A673 (cell line): ENCODE data around the gene PRKG1. TPM values are rescaled to one million over a fixed set of nuclear protein-coding genes. Genes with fewer than 3 reads are reported as not detected.

Experiments used
- BruUV-seq: library from RNA; stranded (reverse); fragments of 400-500 nt; replicated peaks from 2 replicates; lab custom pipeline; 2021; lab: Mats Ljungman, UMichigan
- CTCF ChIA-PET: fragments of 300-600 bp; sonication (Branson Sonifier 250); formaldehyde crosslinking; loops from one replicate; lab custom pipeline; 2022; ENCODE audit warnings: antibody characterized with exemption; lab: Charles Lee
- POLR2A ChIA-PET: fragments of 300-600 bp; sonication (Branson Sonifier 250); formaldehyde crosslinking; loops from one replicate; lab custom pipeline; 2022; ENCODE audit warnings: antibody characterized with exemption; ENCODE audit not compliant: low non-redundant PET; lab: Charles Lee
- DNase-seq: peaks from one replicate; pipeline ENCODE4 v3.0.0-alpha.2; 2015; ENCODE audit warnings: low spot score
- H3K27ac ChIP-seq: fragments of 200-600 bp; sonication (generic); 2 replicates; pipeline ENCODE4 v1.5.1; 2016; ENCODE audit warnings: mixed run types, low read depth, mild to moderate bottlenecking, mixed read lengths, antibody characterized with exemption, low read length; ENCODE audit not compliant: poor library complexity, severe bottlenecking
- H3K27me3 ChIP-seq: fragments of 200-600 bp; sonication (generic); replicated peaks from 2 replicates; pipeline ENCODE4 v1.6.1; 2017; ENCODE audit warnings: mixed run types, low read depth, mild to moderate bottlenecking, mixed read lengths, antibody characterized with exemption, low read length; ENCODE audit not compliant: insufficient read depth, poor library complexity
- H3K36me3 ChIP-seq: fragments of 200-600 bp; sonication (generic); 2 replicates; pipeline ENCODE4 v1.6.1; 2016; ENCODE audit warnings: mixed run types, mild to moderate bottlenecking, mixed read lengths, antibody characterized with exemption, low read length; ENCODE audit not compliant: insufficient read depth, poor library complexity, severe bottlenecking
- H3K4me1 ChIP-seq: fragments of 200-600 bp; sonication (generic); 2 replicates; pipeline ENCODE4 v1.6.1; 2017; ENCODE audit warnings: mixed run types, mild to moderate bottlenecking, mixed read lengths, antibody characterized with exemption, low read length; ENCODE audit not compliant: insufficient read depth, poor library complexity, severe bottlenecking
- H3K4me3 ChIP-seq: fragments of 200-600 bp; sonication (generic); 2 replicates; pipeline ENCODE4 v1.5.1; 2016; ENCODE audit warnings: low read depth, mixed run types, mild to moderate bottlenecking, mixed read lengths, low read length; ENCODE audit not compliant: poor library complexity, severe bottlenecking
- H3K9me3 ChIP-seq: fragments of 200-600 bp; sonication (generic); 2 replicates; pipeline ENCODE4 v1.6.1; 2016; ENCODE audit warnings: mixed run types, low read depth, mild to moderate bottlenecking, mixed read lengths, antibody characterized with exemption, low read length; ENCODE audit not compliant: poor library complexity, severe bottlenecking
- CTCF ChIP-seq: fragments of 300-800, 200-600 bp; sonication (generic); conservative IDR thresholded peaks from 2 replicates; pipeline ENCODE4 v1.5.1; 2017; ENCODE audit warnings: low read depth, mild to moderate bottlenecking, antibody characterized with exemption, low read length, moderate library complexity, mixed read lengths
- EZH2 ChIP-seq: fragments of 200-600 bp; sonication (generic); IDR thresholded peaks from 2 replicates; pipeline ENCODE4 v1.6.1; 2017; ENCODE audit warnings: borderline replicate concordance, low read depth, mild to moderate bottlenecking, mixed read lengths, antibody characterized with exemption, low read length; ENCODE audit not compliant: poor library complexity, severe bottlenecking
- intact Hi-C: fragments of 100-400 bp; cut with micrococcal nuclease; formaldehyde crosslinking; loops from one replicate; pipeline ENCODE4 v1.10.0; 2022; ENCODE audit not compliant: unreplicated experiment
- total RNA-seq: library from RNA; stranded (reverse); gene quantifications from 2 replicates; pipeline ENCODE4 v1.2.3, GENCODE V29; 2021

PRKG1 gene
- total RNA-seq, 1 experiment from 2014 or later, result 0.58 TPM

GRCh38 chr10:51498424-51498823, 424.1 kb downstream of the PRKG1 start:
- POLR2A ChIA-PET, result no interaction called here
- DNase-seq, result no peak
- Histone ChIP-seq H3K36me3 (no peaks in the 10 kb centered on the region), H3K9me3 (no peaks in the 10 kb centered on the region), H3K4me1 (no peaks in the 10 kb centered on the region), H3K27ac (no peak overlapping the region), H3K27me3 (no peaks in the 10 kb centered on the region), H3K4me3 (no peak overlapping the region)
- CTCF ChIA-PET, result no interaction called here
- TF ChIP-seq EZH2, result no peak
- no peak for TF ChIP-seq CTCF
- BruUV-seq, result no TSS peak
- intact Hi-C loops, result no loop called here

- no peak for DNase-seq
- Histone ChIP-seq H3K27ac (no peak overlapping the region), H3K9me3 (no peaks in the 10 kb centered on the region), H3K27me3 (no peaks in the 10 kb centered on the region), H3K36me3 (no peaks in the 10 kb centered on the region), H3K4me1 (no peaks in the 10 kb centered on the region), H3K4me3 (no peak overlapping the region)
- intact Hi-C loops, result no loop called here
- POLR2A ChIA-PET, result no interaction called here
- no TSS peak for BruUV-seq
- CTCF ChIA-PET, result no interaction called here
- TF ChIP-seq EZH2 (no peak), CTCF (no peak)
These were observed 427.1 kb downstream of the PRKG1 start for GRCh38 chr10:51501396-51501795.

- Histone ChIP-seq H3K4me1 (no peaks in the 10 kb centered on the region), H3K27me3 (no peaks in the 10 kb centered on the region), H3K9me3 (no peaks in the 10 kb centered on the region), H3K36me3 (no peaks in the 10 kb centered on the region), H3K4me3 (no peak overlapping the region), H3K27ac (no peak overlapping the region)
- BruUV-seq, result no TSS peak
- no peak for DNase-seq
- CTCF ChIA-PET, result no interaction called here
- POLR2A ChIA-PET, result no interaction called here
- TF ChIP-seq CTCF (no peak), EZH2 (no peak)
- intact Hi-C loops, result no loop called here
These were observed 427.8 kb downstream of the PRKG1 start for GRCh38 chr10:51502124-51502523.
